ENCODE measurements around the gene XDH.

- TF ChIP-seq CTCF (IDR thresholded peaks at IDR 0.05; ENCODE audit: low read length) = no peak
- TF ChIP-seq EZH2 (IDR thresholded peaks at IDR 0.05; ENCODE audit: borderline replicate concordance, low read length) = no peak
Measured at GRCh38 chr2:31428001-31428418, 13.5 kb upstream of the XDH start.
